T-cell (primary cell): ENCODE results near the gene APOLD1. TPM values are rescaled to one million over a fixed set of nuclear protein-coding genes. Genes with fewer than 3 reads are reported as not detected.
"Not testable (repeated sequence)": the region's sequence is repeated elsewhere in the genome, so short reads cannot be mapped to it uniquely, and the experiment has no call there.

Experiments used
- ATAC-seq, 4 experiments: fragments of 200-7000 bp in 3 of 4; fragments of 150-1000 bp in 1 of 4; cut with Tn5 transposase; replicated peaks in 1 of 4; 1 replicate in 3 of 4; 2 replicates in 1 of 4; pipeline ENCODE4 v1.10.0; 2021; ENCODE audit warnings: moderate library complexity in 3 of 4, mild to moderate bottlenecking in 2 of 4, moderate number of reproducible peaks in 1 of 4
- CTCF ChIA-PET, 2 donors: fragments of 300-600 bp; sonication (Branson Sonifier 250); formaldehyde crosslinking; loops; one replicate each; lab custom pipeline; 2022; ENCODE audit warnings: antibody characterized with exemption in 2 of 2; lab: Charles Lee
- POLR2A ChIA-PET, 2 donors: fragments of 300-600 bp; sonication (Branson Sonifier 250); formaldehyde crosslinking; loops; one replicate each; lab custom pipeline; 2022; ENCODE audit warnings: antibody characterized with exemption in 2 of 2; lab: Charles Lee
- DNase-seq, 35 experiments: peaks; one replicate each; pipeline versions ENCODE4 v3.0.0 to v3.0.0-alpha.2; 2013 to 2023
- H3K27ac ChIP-seq: one replicate; pipeline ENCODE4 v1.5.1; 2013; ENCODE audit warnings: low read length
- H3K27me3 ChIP-seq, 2 experiments: replicated peaks in 1 of 2; 1 replicate in 1 of 2; 2 replicates in 1 of 2; pipeline versions ENCODE4 v1.6.1 to v1.7.0; 2013; ENCODE audit warnings: low read length in 1 of 2, mixed read lengths in 1 of 2; ENCODE audit not compliant: control insufficient read depth in 2 of 2, insufficient read depth in 2 of 2; ENCODE audit errors: extremely low read depth in 1 of 2
- H3K36me3 ChIP-seq, 2 donors: 1 replicate in 1 of 2; 2 replicates in 1 of 2; pipeline versions ENCODE4 v1.6.1 to v1.7.0; 2013; ENCODE audit warnings: low read length in 1 of 2; ENCODE audit not compliant: control insufficient read depth in 2 of 2, insufficient read depth in 1 of 2; ENCODE audit errors: extremely low read depth in 1 of 2
- H3K4me1 ChIP-seq, 2 experiments: 1 replicate in 1 of 2; 2 replicates in 1 of 2; pipeline versions ENCODE4 v1.6.1 to v1.7.0; 2013; ENCODE audit warnings: low read length in 2 of 2, mixed read lengths in 1 of 2; ENCODE audit not compliant: insufficient read depth in 2 of 2, control insufficient read depth in 1 of 2; ENCODE audit errors: extremely low read depth in 1 of 2
- H3K4me3 ChIP-seq, 2 donors: 1 replicate in 1 of 2; 2 replicates in 1 of 2; pipeline versions ENCODE4 v1.5.1 to v1.7.0; 2013; ENCODE audit warnings: mild to moderate bottlenecking in 2 of 2, low read length in 1 of 2, moderate library complexity in 1 of 2; ENCODE audit not compliant: control insufficient read depth in 1 of 2; ENCODE audit errors: extremely low read depth in 1 of 2
- H3K9me3 ChIP-seq: 2 replicates; pipeline ENCODE4 v1.7.0; 2013
- H3K27ac Mint-ChIP-seq, 2 donors: one replicate each; pipeline ENCODE4 v1.8.0; 2020 to 2021; ENCODE audit warnings: mild to moderate bottlenecking in 2 of 2, mixed read lengths in 2 of 2
- H3K27me3 Mint-ChIP-seq, 2 donors: one replicate each; pipeline ENCODE4 v1.8.0; 2021 to 2022; ENCODE audit warnings: mixed read lengths in 2 of 2
- H3K36me3 Mint-ChIP-seq: one replicate; pipeline ENCODE4 v1.8.0; 2021; ENCODE audit warnings: mixed read lengths
- H3K4me1 Mint-ChIP-seq, 3 donors: one replicate each; pipeline ENCODE4 v1.8.0; 2020 to 2022; ENCODE audit warnings: mixed read lengths in 3 of 3, mild to moderate bottlenecking in 1 of 3
- H3K4me3 Mint-ChIP-seq, 3 donors: one replicate each; pipeline ENCODE4 v1.8.0; 2020 to 2022; ENCODE audit warnings: mild to moderate bottlenecking in 3 of 3, mixed read lengths in 3 of 3, moderate library complexity in 3 of 3
- H3K9me3 Mint-ChIP-seq, 3 donors: one replicate each; pipeline ENCODE4 v1.8.0; 2020 to 2022; ENCODE audit warnings: mixed read lengths in 3 of 3
- WGBS: methylation state at CpG from one replicate; pipeline ENCODE4 v1.1.5; 2013; ENCODE audit warnings: missing lambda C conversion rate; ENCODE audit not compliant: insufficient coverage; 5-methylcytosine and 5-hydroxymethylcytosine counted together
- total RNA-seq, 35 experiments: library from RNA in 6 of 35; stranded (reverse) in 6 of 35; fragments of 120-200 nt in 1 of 35; gene quantifications; one replicate each; pipeline versions ENCODE4 v1.2.1 to v1.2.4 and lab custom pipeline; 2013 to 2026

Gene APOLD1
- total RNA-seq, 5 donors from 2014 or later (not counting 1 experiment from before 2014, with no cell fraction given), result 0.82 to 4.7 (median 3.8) TPM

GRCh38 chr12:12813120-12814101, 28.0 kb downstream of the APOLD1 start, which contains the start of gene DDX47:
TSS of gene DDX47 (plus strand) at chr12:12813346. CDS start at chr12:12813368, 22 bp downstream.
- H3K4me1 ChIP-seq, result peaks cover 26 to 32% of the 10 kb centered on the region in 2 experiments
- H3K9me3 ChIP-seq, result no peaks in the 10 kb centered on the region
- H3K36me3 Mint-ChIP-seq, result peaks cover 26% of the 10 kb centered on the region
- ChIA-PET POLR2A (interaction anchor here (0.6 to 1.4 kb wide), 3 partner anchors 8 to 373 kb away, joined by 3 to 5 read pairs (median 5); no protein-coding TSS in a partner anchor), CTCF (interaction anchor here (0.6 to 5.3 kb wide), 13 partner anchors 8 to 495 kb away, joined by 3 to 48 read pairs (median 3); no protein-coding TSS in a partner anchor)
- peaks cover 61 to 74% (median 73%) of the 10 kb centered on the region in 3 donors for H3K4me1 Mint-ChIP-seq
- H3K4me3 ChIP-seq, result peak within 1 kb of the TSS; percentile 78 to 97
- under 1% methylated on average over 32 of the region's 35 CpGs for WGBS
- no peaks in the 10 kb centered on the region for H3K9me3 Mint-ChIP-seq
- no peaks in the 10 kb centered on the region for H3K27me3 ChIP-seq
- peak within 1 kb of the TSS; percentile 77 for H3K27ac ChIP-seq
- H3K27me3 Mint-ChIP-seq, result no peaks in the 10 kb centered on the region
- H3K4me3 Mint-ChIP-seq, result peak within 1 kb of the TSS; percentile 88 to 99 (median 91)
- peaks cover 0 to 23% of the 10 kb centered on the region in 2 donors for H3K36me3 ChIP-seq
- H3K27ac Mint-ChIP-seq, result peak within 1 kb of the TSS; percentile 83 to 89
- ATAC-seq (peak; percentile 81 to 92 (median 83)), DNase-seq (peak; percentile 88 to 98 (median 96))

GRCh38 chr12:12817616-12818015, 32.2 kb downstream of the APOLD1 start:
- Histone ChIP-seq H3K9me3 (no peaks in the 10 kb centered on the region), H3K36me3 (peaks cover 4 to 51% of the 10 kb centered on the region in 2 donors), H3K4me3 (no peak overlapping the region), H3K27me3 (no peaks in the 10 kb centered on the region), H3K4me1 (peaks cover 15 to 20% of the 10 kb centered on the region in 2 experiments), H3K27ac (no peak overlapping the region)
- H3K9me3 Mint-ChIP-seq, result no peaks in the 10 kb centered on the region
- peaks cover 54% of the 10 kb centered on the region for H3K36me3 Mint-ChIP-seq
- peaks cover 67 to 74% (median 69%) of the 10 kb centered on the region in 3 donors for H3K4me1 Mint-ChIP-seq
- ATAC-seq (no peak), DNase-seq (no peak)
- POLR2A ChIA-PET, result no interaction called here
- H3K27me3 Mint-ChIP-seq, result no peaks in the 10 kb centered on the region
- CTCF ChIA-PET, result interaction anchor here in 1 of 2 donors (0.6 to 0.7 kb wide), 2 partner anchors 154 to 993 kb away, joined by 3 read pairs; no protein-coding TSS in a partner anchor
- no peak overlapping the region for H3K4me3 Mint-ChIP-seq
- no peak overlapping the region for H3K27ac Mint-ChIP-seq
- 100% methylated on average over 2 of the region's 7 CpGs for WGBS

- ChIA-PET CTCF (no interaction called here), POLR2A (interaction anchor here in 1 of 2 donors (0.6 kb wide), 1 partner anchor 386 kb away, joined by 3 read pairs; no protein-coding TSS in a partner anchor)
- no peak overlapping the region for H3K27ac ChIP-seq
- no peaks in the 10 kb centered on the region for H3K9me3 ChIP-seq
- Mint-ChIP-seq H3K27ac (no peak overlapping the region), H3K4me3 (no peak overlapping the region), H3K9me3 (no peaks in the 10 kb centered on the region), H3K36me3 (peaks cover 56% of the 10 kb centered on the region), H3K27me3 (no peaks in the 10 kb centered on the region), H3K4me1 (peaks cover 56 to 64% (median 59%) of the 10 kb centered on the region in 3 donors)
- no peaks in the 10 kb centered on the region for H3K27me3 ChIP-seq
- no peak for DNase-seq
- no CpG with 5 or more reads among the region's 4 CpGs for WGBS
- no peak for ATAC-seq
- peaks cover 12 to 14% of the 10 kb centered on the region in 2 experiments for H3K4me1 ChIP-seq
- peaks cover 4 to 62% of the 10 kb centered on the region in 2 donors for H3K36me3 ChIP-seq
- no peak overlapping the region for H3K4me3 ChIP-seq
These were observed 33.2 kb downstream of the APOLD1 start for GRCh38 chr12:12818701-12819100.

- H3K27me3 ChIP-seq, result no peaks in the 10 kb centered on the region
- WGBS, result no CpG with 5 or more reads among the region's 2 CpGs
- H3K4me1 ChIP-seq, result peaks cover 6 to 9% of the 10 kb centered on the region in 2 experiments
- H3K4me3 Mint-ChIP-seq, result no peak overlapping the region
- H3K27me3 Mint-ChIP-seq, result no peaks in the 10 kb centered on the region
- ATAC-seq (no peak), DNase-seq (no peak)
- POLR2A ChIA-PET, result interaction anchor here in 1 of 2 donors (0.6 kb wide), 1 partner anchor 386 kb away, joined by 3 read pairs; no protein-coding TSS in a partner anchor
- H3K36me3 Mint-ChIP-seq, result peaks cover 57% of the 10 kb centered on the region
- H3K4me3 ChIP-seq, result no peak overlapping the region
- peaks cover 4 to 67% of the 10 kb centered on the region in 2 donors for H3K36me3 ChIP-seq
- H3K4me1 Mint-ChIP-seq, result peaks cover 51 to 58% (median 54%) of the 10 kb centered on the region in 3 donors
- no peaks in the 10 kb centered on the region for H3K9me3 ChIP-seq
- CTCF ChIA-PET, result interaction anchor here in 1 of 2 donors (0.7 kb wide), 1 partner anchor 477 kb away, joined by 6 read pairs; no protein-coding TSS in a partner anchor
- H3K27ac ChIP-seq, result no peak overlapping the region
- no peak overlapping the region for H3K27ac Mint-ChIP-seq
- H3K9me3 Mint-ChIP-seq, result no peaks in the 10 kb centered on the region
These were observed 33.8 kb downstream of the APOLD1 start for GRCh38 chr12:12819221-12819620.

GRCh38 chr12:12819752-12820311, 34.4 kb downstream of the APOLD1 start:
- no peaks in the 10 kb centered on the region for H3K9me3 Mint-ChIP-seq
- peaks cover 61% of the 10 kb centered on the region for H3K36me3 Mint-ChIP-seq
- Histone ChIP-seq H3K36me3 (peaks cover 7 to 74% of the 10 kb centered on the region in 2 donors), H3K4me1 (peaks cover under 1 to 6% of the 10 kb centered on the region in 2 experiments), H3K27ac (no peak overlapping the region), H3K27me3 (no peaks in the 10 kb centered on the region), H3K4me3 (no peak overlapping the region), H3K9me3 (no peaks in the 10 kb centered on the region)
- H3K4me1 Mint-ChIP-seq, result peaks cover 44 to 52% (median 47%) of the 10 kb centered on the region in 3 donors
- H3K27me3 Mint-ChIP-seq, result no peaks in the 10 kb centered on the region
- ATAC-seq (no peak), DNase-seq (no peak)
- CTCF ChIA-PET, result interaction anchor here in 1 of 2 donors (0.7 kb wide), 1 partner anchor 478 kb away, joined by 6 read pairs; no protein-coding TSS in a partner anchor
- WGBS, result 83% methylated on average over 2 of the region's 2 CpGs
- POLR2A ChIA-PET, result no interaction called here
- H3K4me3 Mint-ChIP-seq, result no peak overlapping the region
- H3K27ac Mint-ChIP-seq, result peak overlapping the region in 1 of 2 donors; percentile 11

GRCh38 chr12:12820376-12820775, 34.9 kb downstream of the APOLD1 start:
- not testable (repeated sequence) for ATAC-seq

More at GRCh38 chr12:12820376-12820775, 34.9 kb downstream of the APOLD1 start:
- H3K27me3 ChIP-seq, H3K9me3 Mint-ChIP-seq, DNase-seq, H3K27me3 Mint-ChIP-seq, H3K4me3 Mint-ChIP-seq, H3K4me3 ChIP-seq, H3K4me1 ChIP-seq, POLR2A ChIA-PET, H3K27ac ChIP-seq, H3K9me3 ChIP-seq, CTCF ChIA-PET: not testable (repeated sequence)
- Mint-ChIP-seq H3K27ac (peak overlapping the region in 1 of 2 donors; percentile 22), H3K36me3 (peaks cover 63% of the 10 kb centered on the region), H3K4me1 (peaks cover 39 to 50% (median 45%) of the 10 kb centered on the region in 3 donors)
- H3K36me3 ChIP-seq, result peaks cover 11 to 76% of the 10 kb centered on the region in 2 donors
- 93% methylated on average over 3 of the region's 11 CpGs for WGBS
